ENCODE data around the gene EDN3. TPM values are rescaled to one million over a fixed set of nuclear protein-coding genes. Genes with fewer than 3 reads are reported as not detected.

EDN3 gene
- total RNA-seq, 4 donors from 2014 or later: 0.40 to 9.7 (median 5.5) TPM

GRCh38 chr20:59316911-59317731 lies 16.7 kb downstream of the EDN3 start:
- Histone ChIP-seq H3K27me3 (peaks cover 14% of the 10 kb centered on the region), H3K4me1 (no peaks in the 10 kb centered on the region), H3K36me3 (no peaks in the 10 kb centered on the region), H3K27ac (no peak overlapping the region), H3K4me3 (no peak overlapping the region), H3K9me3 (peaks cover 0 to 7% (median 0%) of the 10 kb centered on the region in 3 donors)
- WGBS, 2 donors (ENCODE audit: low coverage in 1 of 2): 87 to 89% methylated on average over 10 to 12 of the region's 13 CpGs
- no peak for TF ChIP-seq CTCF (IDR thresholded peaks at IDR 0.05)
- TF ChIP-seq EP300 (IDR thresholded peaks at IDR 0.05): no peak
- TF ChIP-seq POLR2AphosphoS5 (IDR thresholded peaks at IDR 0.05): no peak
- no peak for TF ChIP-seq POLR2A (IDR thresholded peaks at IDR 0.05)
- no peak for ATAC-seq

- no peak overlapping the region for H3K27ac ChIP-seq
- H3K9me3 ChIP-seq: peaks cover 0 to 7% (median 0%) of the 10 kb centered on the region in 3 donors
- WGBS, 2 donors (ENCODE audit: low coverage in 1 of 2): 86 to 93% methylated on average over 1 to 9 of the region's 20 CpGs
- H3K27me3 ChIP-seq: peaks cover 20% of the 10 kb centered on the region
- ATAC-seq: no peak
- H3K4me1 ChIP-seq: no peaks in the 10 kb centered on the region
- TF ChIP-seq POLR2AphosphoS5 (IDR thresholded peaks at IDR 0.05): no peak
- TF ChIP-seq POLR2A (IDR thresholded peaks at IDR 0.05): no peak
- TF ChIP-seq EP300 (IDR thresholded peaks at IDR 0.05): no peak
- TF ChIP-seq CTCF (IDR thresholded peaks at IDR 0.05): no peak
- no peaks in the 10 kb centered on the region for H3K36me3 ChIP-seq
- H3K4me3 ChIP-seq: no peak overlapping the region
Measured at GRCh38 chr20:59318201-59318790, 17.9 kb downstream of the EDN3 start.

- no peak for TF ChIP-seq POLR2A (IDR thresholded peaks at IDR 0.05)
- no peak for TF ChIP-seq EP300 (IDR thresholded peaks at IDR 0.05)
- TF ChIP-seq POLR2AphosphoS5 (IDR thresholded peaks at IDR 0.05): no peak
- no peak for TF ChIP-seq CTCF (IDR thresholded peaks at IDR 0.05)
- ATAC-seq: no peak
- peaks cover 0 to 7% (median 0%) of the 10 kb centered on the region in 3 donors for H3K9me3 ChIP-seq
- no peaks in the 10 kb centered on the region for H3K4me1 ChIP-seq
- H3K27ac ChIP-seq: no peak overlapping the region
- H3K4me3 ChIP-seq: no peak overlapping the region
- H3K27me3 ChIP-seq: peaks cover 20% of the 10 kb centered on the region
- H3K36me3 ChIP-seq: no peaks in the 10 kb centered on the region
- 59 to 73% methylated on average over 2 to 3 of the region's 4 CpGs for WGBS, 2 donors (ENCODE audit: low coverage in 1 of 2)
Measured at GRCh38 chr20:59318803-59319202, 18.4 kb downstream of the EDN3 start.

GRCh38 chr20:59320426-59320825 lies 20.0 kb downstream of the EDN3 start:
- Histone ChIP-seq H3K27me3 (peaks cover 15% of the 10 kb centered on the region), H3K4me1 (no peaks in the 10 kb centered on the region), H3K9me3 (no peaks in the 10 kb centered on the region), H3K36me3 (no peaks in the 10 kb centered on the region), H3K4me3 (no peak overlapping the region), H3K27ac (no peak overlapping the region)
- 90 to 98% methylated on average over 2 to 8 of the region's 10 CpGs for WGBS, 2 donors (ENCODE audit: low coverage in 1 of 2)
- TF ChIP-seq EP300 (IDR thresholded peaks at IDR 0.05): no peak
- no peak for TF ChIP-seq POLR2AphosphoS5 (IDR thresholded peaks at IDR 0.05)
- TF ChIP-seq CTCF (IDR thresholded peaks at IDR 0.05): no peak
- no peak for TF ChIP-seq POLR2A (IDR thresholded peaks at IDR 0.05)
- ATAC-seq: no peak

Measured in gastroesophageal sphincter (tissue), 4 donors.